AG08395 (cell line): ENCODE data around the gene AADAT.
"Not testable (repeated sequence)": the region's sequence is repeated elsewhere in the genome, so short reads cannot be mapped to it uniquely, and the experiment has no call there.

Source experiments
- DNase-seq: peaks from one replicate; pipeline ENCODE4 v3.0.0; 2012; ENCODE audit warnings: mixed read lengths, low spot score

The AADAT gene

DNA sequence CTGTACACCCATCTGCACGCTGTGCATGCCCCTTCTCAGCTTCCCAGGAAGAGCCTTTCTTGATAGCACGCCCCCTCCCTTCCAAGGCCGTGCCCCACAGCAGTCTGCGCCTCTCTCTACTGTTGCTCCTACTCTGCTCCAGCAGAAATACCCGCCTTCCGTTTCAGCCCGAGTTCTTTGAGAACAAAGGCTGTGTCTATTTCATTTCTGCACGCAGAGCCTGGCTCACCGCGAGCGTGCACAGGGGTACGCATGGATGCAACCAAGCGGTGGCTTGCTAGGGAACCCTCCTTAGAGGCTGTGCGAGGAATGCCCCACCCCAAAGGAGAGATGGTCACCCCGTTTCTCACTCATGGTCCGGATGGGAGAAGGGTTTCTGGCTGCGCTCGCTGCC lies 485 bp downstream of the AADAT start:
- peak; percentile 31 for DNase-seq

DNA sequence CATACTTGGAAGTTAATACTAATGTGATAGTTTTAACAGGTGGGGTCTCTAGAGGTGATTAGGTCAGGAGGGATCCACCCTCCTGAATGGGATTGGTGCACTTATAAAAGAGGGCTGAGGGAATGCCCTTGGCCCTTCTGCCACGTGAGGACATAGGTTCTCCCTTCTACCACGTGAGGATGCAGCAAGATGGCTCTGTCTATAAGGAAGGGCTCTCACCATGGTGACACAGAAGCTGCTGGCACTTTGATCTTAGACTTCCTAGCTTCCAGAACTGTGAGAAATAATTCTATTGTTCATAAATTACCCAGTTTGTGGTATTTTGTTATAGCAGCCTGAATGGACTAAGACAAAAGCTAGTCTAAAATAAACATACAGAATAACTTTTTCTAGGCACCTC lies 1.0 kb downstream of the AADAT start:
- no peak for DNase-seq

DNA sequence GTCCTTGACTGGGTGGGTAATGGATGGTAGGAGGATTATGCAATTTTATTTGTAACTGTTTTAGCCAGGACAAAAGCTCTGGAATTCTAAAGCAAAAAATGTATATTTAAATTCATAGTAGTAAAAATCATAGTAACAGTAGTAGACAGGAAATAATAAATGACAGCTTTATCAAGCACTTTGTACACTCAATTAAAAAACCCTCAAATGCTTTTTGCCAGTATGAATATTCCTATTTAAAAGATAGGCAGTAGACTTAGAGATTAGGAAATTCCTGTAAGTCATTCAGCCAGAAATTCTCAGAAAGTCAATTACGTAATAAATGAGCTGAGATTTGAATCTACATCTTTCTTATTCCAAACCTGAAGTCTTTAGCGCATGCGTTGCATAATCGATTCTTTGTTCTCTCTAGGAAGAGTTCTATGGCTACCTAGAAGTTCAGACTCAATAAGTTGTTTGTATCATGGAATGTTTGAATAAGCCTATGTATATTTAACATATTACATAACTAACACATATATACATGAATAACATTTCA lies 2.5 kb downstream of the AADAT start:
- DNase-seq = no peak

DNA sequence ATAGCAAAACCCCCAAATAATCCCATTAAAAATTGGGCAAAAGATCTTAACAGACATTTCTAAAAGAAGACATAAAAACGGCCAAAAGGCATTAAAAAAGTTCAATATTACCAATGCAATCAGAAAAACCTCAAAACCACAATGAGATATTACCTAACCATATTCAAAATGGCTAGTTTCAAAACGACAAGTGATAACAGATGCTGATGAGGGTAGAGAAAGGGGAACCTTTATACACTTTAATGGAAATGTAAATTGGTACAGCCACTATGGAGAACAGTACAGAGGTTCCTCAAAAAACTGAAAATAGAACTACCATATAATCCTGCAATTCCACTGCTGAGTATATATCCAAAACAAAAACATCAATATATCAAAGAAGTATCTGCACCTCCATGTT lies 6.2 kb downstream of the AADAT start:
- DNase-seq = no peak

DNA sequence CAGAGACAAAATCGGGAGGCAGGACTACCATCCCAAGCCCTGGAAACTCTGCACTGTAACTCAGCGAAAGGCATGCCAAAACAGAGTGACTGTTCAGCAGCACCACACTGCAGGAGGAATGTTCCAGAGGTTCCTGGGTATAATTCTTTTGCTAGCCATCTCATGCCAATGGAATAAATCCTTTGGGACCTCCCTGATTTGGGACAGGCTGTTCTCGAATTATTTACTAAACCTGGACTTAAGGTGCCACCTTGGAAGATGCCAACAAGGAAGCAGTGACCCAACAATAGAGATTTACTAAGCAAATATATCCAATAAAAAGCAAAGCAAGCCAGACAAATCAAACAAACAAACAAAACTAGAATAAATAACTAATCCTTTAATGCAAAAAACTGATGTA lies 9.3 kb downstream of the AADAT start:
- no peak for DNase-seq

DNA sequence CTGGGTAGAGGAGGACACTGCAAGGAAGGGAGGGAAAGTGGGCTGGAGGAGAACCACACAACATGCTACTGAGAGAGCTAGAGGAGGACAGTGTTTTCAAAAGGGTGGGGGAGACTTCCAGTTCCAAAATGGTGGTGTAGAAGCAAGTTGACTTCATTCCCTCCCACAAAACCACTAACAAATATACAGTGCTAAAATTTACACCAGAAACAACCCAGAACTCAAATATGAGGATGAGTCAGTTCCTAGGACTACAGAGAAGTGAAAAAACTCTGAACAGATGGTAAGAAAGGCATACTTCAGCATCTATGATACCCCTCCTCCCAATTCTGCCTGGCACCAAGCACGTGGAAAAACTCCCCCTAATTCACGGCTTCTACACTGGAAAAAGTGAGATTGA lies 9.8 kb downstream of the AADAT start:
- no peak for DNase-seq

DNA sequence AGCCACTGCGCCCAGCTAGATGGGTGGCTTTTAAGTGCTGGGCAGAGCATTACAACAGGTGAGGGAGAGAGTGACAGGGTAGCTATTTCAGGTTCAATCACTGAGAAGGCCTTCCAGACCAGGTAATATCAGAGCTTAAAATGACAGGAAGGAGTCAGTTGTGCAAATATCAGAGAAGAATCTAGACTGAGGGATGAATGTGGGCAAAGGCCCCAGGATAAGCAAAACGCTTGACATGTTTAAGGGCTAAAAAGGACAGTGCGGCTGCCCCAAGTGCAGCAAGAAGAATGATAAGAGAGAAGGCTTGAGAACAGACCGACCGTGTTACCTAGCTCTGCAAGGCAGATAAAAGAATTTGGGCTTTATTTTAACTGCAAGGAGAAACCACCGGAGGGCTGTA lies 18.6 kb downstream of the AADAT start:
- DNase-seq = no peak

DNA sequence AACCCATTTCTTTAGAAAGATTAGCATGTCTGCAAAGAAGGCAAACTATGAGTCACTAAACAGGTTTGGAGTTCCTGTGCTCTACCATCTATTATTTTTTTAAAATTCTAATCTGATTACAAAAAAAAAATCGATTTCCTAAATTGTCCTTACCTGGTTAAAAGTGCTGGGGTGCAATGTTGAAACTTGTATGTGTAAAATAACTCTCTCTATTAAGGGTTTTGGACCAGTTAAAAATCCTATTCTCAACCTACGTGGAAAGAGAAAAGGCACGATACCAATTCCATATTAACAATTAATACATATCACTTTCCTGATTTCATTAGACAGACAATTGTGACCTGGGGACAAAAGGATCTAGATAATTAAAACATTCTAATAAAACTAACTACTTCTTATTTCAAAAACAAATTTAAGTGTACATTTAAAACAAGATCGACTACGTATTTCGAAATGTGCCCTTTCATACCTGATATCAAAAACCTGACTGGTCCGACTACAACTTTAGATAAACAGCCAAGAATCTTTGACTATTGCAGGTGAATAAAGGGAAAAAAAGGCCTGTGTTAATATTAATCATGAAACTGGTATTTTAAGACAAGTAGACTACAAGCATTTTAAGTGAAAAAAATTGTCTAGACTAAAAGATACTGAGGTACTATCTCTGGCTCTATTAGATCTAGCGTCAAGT lies 21.2 kb downstream of the AADAT start:
- no peak for DNase-seq

DNA sequence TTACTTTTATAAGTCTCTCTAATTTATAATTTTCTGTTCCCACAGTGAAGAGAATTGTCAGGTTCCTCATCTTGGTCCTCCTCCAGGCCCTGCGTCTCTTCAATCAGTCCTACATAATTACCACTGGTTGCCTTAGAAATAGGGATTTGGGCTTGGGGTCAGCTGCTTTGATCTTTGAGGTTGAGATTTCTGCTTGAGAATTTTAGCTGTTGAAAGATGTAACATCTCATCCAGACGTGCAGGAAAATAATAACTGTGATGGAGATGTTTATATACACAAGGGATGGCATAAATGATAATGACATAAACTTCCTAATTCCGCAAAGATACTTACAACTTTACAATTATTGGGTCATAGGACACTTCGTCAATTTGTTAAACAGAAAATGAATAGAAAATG lies 30.3 kb downstream of the AADAT start:
- no peak for DNase-seq

DNA sequence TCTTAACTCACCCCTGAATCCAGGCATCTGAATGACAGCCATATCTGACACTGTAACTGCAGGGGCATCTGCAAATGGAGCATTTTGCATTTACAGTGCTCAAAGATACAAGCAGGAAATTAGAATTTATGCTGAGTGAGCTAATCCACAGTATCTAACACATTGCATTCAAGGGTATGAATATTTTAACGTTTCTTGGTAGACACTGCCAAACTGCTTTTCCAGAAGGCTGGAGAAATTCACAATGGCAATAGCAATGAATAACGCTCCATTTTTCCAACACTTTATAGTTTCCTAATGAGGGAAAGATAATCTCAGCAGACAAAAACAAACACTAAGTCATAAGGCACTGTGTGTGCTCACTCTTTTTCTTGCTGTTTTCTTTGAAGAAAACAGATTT lies 30.9 kb downstream of the AADAT start:
- DNase-seq = no peak

DNA sequence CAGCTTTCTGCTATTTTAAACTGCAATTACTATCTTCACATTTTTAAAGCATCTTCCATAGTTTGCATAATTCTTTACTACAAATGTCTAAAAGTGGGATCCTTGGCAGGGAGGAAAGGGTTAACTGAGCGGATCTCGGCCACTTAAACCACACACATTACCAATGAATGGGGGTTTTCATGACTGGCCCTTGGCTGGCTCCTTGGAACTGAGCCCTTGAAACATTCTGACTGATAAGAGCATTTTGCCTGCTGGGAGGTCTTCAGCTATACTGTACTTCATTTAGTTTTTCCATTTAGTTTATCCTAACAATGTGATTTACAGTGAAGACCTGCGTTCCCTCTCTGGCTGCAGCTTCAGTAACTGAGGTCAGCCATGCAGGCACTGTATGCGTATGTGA lies 31.9 kb downstream of the AADAT start:
- DNase-seq = no peak

DNA sequence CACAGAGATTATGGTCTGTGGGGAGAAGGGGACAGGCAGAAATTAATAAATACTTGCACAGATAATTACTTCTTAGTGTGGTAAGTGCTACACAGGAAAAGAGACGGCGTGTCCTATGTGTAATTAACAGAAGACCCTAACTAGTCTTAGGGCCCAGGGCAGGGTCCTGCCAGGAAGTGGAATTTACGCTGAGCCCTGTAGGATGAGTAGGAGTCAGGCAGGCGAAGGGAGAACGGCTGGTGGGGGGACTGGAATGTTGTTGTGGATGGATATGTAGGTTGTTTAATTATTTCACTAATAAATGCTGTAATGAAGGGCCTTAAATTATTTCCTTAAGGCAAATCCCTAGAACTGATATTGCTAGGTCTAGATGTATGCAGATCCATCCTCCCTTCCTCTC lies 36.8 kb downstream of the AADAT start:
- no peak for DNase-seq

DNA sequence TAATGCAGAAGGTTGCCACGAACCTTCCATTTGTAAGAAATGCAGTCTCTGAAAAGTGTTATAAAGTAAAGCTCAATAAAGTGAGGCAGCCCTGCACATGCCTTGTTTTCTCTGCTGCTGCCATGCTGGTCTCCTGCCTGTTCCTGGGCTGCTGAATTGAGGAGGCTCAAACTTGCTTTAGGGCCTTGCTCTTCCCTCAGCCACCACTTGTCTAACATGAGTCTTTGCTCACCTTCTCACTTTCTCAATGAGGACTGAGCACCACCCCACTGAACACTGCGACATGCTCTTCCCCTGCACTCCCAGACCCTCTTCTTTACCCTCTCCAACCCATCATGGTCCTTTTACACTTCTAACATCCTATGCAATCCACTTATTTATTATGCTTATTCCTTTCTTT lies 38.4 kb downstream of the AADAT start:
- no peak for DNase-seq

DNA sequence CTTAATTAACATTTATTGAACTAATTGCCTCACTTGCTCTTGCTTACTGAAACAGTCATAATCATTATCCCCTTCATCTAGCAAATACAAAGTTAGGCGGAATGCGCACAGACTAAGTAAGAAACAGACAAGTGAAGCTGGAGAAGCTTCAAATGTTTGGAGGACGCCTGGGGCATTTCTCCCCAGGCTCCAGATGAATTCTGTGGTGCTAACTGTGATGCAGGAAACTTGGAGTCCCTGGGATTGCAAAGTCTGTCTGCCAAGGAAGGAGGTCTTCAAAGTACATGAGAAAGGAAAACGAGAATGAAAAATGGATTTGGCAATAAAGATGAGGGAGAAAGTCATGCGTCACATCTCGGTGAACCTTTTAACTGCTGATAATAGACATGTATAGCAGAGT lies 40.0 kb downstream of the AADAT start:
- DNase-seq = no peak

DNA sequence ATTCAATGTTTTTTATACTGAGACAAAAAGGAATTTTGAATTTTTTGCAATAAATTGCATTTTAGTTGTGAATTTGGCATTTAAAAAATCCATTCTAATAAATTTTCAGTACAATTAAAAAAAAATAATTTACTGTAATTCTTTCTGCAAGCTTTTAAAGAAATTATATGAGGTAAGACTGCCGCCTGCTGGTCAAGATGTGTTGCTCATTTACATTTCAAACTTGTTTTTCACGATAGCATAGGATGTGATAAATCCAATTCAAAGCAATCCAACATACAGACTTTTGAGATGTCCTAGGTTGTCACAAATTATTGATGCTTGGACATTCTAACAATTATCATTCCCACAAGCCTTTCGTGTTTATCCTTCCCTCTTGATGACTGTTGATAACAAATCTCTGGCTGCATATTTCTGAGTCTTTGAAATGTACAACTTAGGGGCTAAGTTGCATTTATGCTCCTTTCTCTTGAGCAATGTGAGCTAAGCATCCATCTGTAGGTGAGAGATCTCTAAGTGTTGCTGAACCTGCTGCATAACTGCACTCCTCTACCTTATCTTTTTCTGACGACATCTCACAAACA lies 41.9 kb downstream of the AADAT start:
- peak; percentile 45 for DNase-seq

DNA sequence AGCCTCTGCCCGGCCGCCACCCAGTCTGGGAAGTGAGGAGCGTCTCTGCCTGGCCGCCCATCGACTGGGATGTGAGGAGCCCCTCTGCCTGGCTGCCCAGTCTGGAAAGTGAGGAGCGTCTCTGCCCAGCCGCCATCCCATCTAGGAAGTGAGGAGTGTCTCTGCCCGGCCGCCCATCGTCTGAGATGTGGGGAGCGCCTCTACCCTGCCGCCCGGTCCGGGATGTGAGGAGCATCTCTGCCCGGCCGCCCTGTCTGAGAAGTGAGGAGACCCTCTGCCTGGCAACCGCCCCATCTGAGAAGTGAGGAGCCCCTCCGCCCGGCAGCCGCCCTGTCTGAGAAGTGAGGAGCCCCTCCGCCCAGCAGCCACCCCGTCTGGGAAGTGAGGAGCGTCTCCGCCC lies 43.6 kb downstream of the AADAT start:
- DNase-seq = not testable (repeated sequence)

DNA sequence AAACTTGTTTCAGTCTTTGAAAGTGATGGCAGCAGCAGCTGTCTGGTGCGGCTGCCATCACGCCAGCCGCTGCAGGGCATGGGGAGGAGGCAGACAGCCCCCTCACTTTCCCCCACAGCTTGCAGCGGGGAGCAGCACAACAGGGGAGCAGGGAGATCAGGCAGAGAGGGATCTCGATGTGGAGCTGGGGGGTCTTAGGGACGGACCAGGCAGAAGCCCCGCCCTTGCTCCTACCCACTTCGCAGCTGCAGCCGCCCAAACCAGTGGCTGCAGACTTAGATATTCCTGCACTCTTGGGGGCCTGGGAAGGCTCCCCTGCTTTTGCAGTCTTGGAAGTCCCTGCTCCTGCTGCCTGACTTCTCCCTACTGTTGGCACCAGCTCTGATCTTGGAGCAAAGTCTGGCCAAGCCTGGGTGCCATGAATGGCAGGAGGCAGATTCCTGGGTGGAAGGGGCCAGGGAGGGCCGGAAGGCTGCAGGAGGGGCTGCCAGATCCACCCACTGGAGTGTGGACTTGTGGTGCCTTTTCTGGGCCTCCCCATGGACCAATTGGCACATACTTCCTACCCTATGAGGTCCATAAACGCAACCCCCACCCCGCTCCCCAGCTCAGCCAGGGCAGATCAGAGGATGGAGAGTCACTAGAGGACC lies 49.6 kb downstream of the AADAT start:
- no peak for DNase-seq

DNA sequence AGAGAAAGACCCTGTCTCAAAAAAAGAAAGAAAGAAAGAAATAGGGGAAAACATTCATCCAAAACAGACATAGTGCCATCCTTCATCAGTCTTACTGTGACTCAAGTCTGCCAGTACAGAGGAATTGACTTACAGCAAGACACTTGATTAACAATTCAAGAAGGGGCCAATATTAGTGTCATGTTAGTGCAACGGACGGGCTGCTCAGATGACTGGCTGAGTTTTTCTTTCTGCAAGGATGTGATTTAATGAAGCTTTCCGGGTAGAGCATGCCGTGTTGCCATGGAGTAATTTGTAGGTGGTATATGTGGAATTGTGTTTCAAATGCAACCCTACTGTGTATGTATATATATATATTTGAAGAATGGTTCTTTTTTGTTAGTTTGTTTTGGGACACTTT lies 51.0 kb downstream of the AADAT start:
- DNase-seq = no peak

DNA sequence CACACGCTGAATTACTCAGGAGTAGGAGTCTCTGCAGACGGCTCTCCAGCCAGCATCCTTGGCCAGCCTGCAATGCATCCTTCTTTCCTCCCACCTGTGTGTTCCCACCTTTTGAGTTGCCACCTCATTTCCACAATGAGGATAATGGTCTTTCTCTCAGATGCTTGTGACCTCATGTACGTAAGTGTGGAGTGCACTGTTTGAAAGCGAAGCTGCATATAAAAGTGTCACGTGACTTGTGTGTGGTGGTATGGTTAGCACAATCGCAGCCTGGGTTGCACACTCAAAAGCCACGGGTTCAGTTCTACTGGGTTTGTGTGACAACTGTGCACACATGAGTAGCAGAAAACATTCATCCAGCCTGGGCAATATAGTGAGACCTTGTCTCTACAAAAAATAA lies 51.5 kb downstream of the AADAT start:
- no peak for DNase-seq

DNA sequence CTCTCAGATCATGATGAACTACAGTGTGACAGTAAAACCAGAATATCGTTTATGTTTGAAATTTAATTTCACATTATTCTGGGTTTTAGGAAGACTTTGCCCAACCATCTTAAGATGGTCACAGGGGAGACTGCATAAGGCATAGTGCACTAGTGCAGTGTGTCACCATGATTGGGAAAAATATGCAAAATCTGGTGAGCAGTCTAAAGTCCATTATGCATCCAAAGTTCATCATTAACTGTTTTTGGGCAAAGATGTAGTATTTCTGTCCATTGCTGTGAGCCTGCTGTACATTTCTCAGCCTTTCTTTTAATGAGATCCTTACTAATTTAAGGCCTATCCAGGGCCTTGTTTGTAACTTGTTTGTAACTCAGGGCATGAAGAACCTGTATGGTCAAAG lies 52.3 kb downstream of the AADAT start:
- DNase-seq = no peak

DNA sequence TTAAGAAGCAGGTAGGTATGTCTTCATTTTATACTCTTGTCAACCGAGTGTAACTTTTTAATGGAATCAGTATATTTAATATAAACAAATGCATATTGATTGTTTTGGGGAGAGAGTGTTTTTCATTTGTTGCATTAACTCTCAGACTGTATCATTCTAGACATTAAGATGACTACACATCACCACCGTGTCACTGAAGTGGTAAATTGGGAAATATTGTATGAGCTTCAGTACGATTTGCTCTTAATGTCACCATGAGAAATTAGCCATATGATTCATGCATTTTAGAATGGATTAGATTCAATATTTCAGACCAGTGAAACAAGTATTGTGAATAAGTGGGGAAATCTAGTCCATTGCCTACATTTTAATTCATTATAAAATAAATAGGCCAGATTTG lies 53.9 kb downstream of the AADAT start:
- no peak for DNase-seq

DNA sequence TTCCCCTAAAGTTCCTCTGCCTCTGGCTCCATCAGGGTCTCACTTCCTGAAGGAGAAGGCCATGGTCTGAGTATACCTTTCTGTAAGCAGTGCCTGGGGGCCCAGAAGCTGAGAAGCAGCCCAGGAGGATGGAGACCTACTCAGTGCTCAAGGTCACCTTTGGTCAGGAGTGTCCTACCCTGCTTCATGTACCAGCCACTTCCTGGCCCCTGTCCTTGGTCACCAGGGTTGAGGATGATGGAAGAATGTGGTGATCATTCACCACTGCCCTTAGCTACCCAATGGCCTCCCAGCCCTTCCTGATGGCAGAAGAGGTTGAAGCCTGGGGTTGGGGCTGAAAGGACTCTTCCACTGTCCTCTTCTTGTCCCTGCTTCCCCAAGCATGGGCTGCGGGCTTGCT lies 54.5 kb downstream of the AADAT start:
- DNase-seq = no peak

DNA sequence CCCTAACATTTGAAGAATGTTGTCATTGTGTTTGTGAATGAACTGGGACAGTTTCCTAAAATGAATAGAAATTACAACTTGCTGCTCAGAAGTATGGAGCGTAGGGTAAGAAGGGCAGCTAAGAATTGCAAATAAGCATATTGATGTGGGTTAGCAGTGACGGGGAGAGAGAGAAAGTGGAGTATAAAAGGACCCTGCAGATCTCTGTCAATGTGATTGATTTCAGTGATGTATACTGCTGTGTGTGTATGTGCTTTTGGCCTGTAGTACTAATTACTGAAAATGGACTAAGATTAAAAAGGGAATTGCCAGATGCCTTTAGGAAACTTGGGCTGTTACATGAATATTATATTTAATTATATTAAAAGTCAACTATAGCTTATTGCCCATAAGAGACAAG lies 55.8 kb downstream of the AADAT start:
- no peak for DNase-seq

DNA sequence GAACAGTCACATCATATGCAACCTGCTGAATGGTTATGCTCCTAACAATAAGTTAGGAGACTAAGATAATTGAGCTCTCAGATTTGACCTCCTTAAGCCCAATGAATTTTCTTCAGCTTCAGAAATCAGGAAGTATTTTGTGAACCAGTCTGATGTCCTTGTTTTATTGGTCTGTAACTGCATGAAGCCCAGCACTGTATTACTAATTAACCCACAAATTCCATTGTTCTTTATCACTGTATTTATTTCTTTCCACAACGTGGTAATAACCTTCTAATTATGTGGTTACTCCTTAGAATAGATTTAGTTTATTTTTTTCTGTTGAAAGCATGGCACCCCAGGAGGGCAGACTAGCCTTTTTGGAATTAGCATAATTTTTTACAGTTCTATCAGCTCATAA lies 59.6 kb downstream of the AADAT start:
- no peak for DNase-seq
